CD4-positive, alpha-beta T cell (primary cell): ENCODE data around the gene SPTSSB. TPM values are rescaled to one million over a fixed set of nuclear protein-coding genes. Genes with fewer than 3 reads are reported as not detected.

Experiments used
- ATAC-seq: fragments of 200-7000 bp; cut with Tn5 transposase; one replicate; pipeline ENCODE4 v1.10.0; 2022; ENCODE audit warnings: mild to moderate bottlenecking; ENCODE audit not compliant: poor library complexity
- CTCF ChIA-PET: fragments of 350-600 bp; sonication (Branson Sonifier 250); formaldehyde crosslinking; loops from one replicate; lab custom pipeline; 2021; ENCODE audit warnings: antibody characterized with exemption, inconsistent platforms; lab: Charles Lee
- POLR2A ChIA-PET: fragments of 350-600 bp; sonication (Branson Sonifier 250); formaldehyde crosslinking; loops from one replicate; lab custom pipeline; 2021; ENCODE audit warnings: antibody characterized with exemption, inconsistent platforms; lab: Charles Lee
- DNase-seq, 14 experiments: peaks; one replicate each; pipeline ENCODE4 v3.0.0-alpha.2; 2013 to 2020; ENCODE audit warnings: mixed read lengths in 2 of 14
- H3K27ac ChIP-seq, 2 donors: one replicate each; pipeline versions ENCODE4 v1.5.1 to v1.7.0; 2013; ENCODE audit warnings: low read length in 2 of 2, low read depth in 1 of 2, mild to moderate bottlenecking in 1 of 2
- H3K27me3 ChIP-seq, 2 experiments: 1 replicate in 1 of 2; 2 replicates in 1 of 2; pipeline versions ENCODE4 v1.6.1 to v1.7.0; 2013; ENCODE audit warnings: low read length in 2 of 2, control low read depth in 1 of 2, mild to moderate bottlenecking in 1 of 2, moderate library complexity in 1 of 2; ENCODE audit not compliant: insufficient read depth in 2 of 2, control insufficient read depth in 1 of 2
- H3K36me3 ChIP-seq: one replicate; pipeline ENCODE4 v1.6.1; 2013; ENCODE audit warnings: low read length, control low read depth; ENCODE audit not compliant: insufficient read depth
- H3K4me1 ChIP-seq: one replicate; pipeline ENCODE4 v1.6.1; 2013; ENCODE audit warnings: low read length, control low read depth; ENCODE audit not compliant: insufficient read depth
- H3K4me3 ChIP-seq: one replicate; pipeline ENCODE4 v1.5.1; 2013; ENCODE audit warnings: mild to moderate bottlenecking, low read length, moderate library complexity
- H3K9me3 ChIP-seq, 2 experiments: 1 replicate in 1 of 2; 2 replicates in 1 of 2; pipeline versions ENCODE4 v1.6.1 to v1.7.0; 2013; ENCODE audit warnings: low read length in 2 of 2, mild to moderate bottlenecking in 2 of 2, control low read depth in 1 of 2, moderate library complexity in 1 of 2; ENCODE audit not compliant: control insufficient read depth in 1 of 2, insufficient read depth in 1 of 2
- H3K27ac Mint-ChIP-seq: one replicate; pipeline ENCODE4 v1.8.0; 2020; ENCODE audit warnings: mixed read lengths
- H3K27me3 Mint-ChIP-seq: one replicate; pipeline ENCODE4 v1.8.0; 2021; ENCODE audit warnings: mixed read lengths
- H3K36me3 Mint-ChIP-seq: one replicate; pipeline ENCODE4 v1.8.0; 2021; ENCODE audit warnings: low read depth, mixed read lengths
- H3K4me1 Mint-ChIP-seq: one replicate; pipeline ENCODE4 v1.8.0; 2021; ENCODE audit warnings: low read depth, mixed read lengths
- H3K4me3 Mint-ChIP-seq: one replicate; pipeline ENCODE4 v1.8.0; 2020; ENCODE audit warnings: mild to moderate bottlenecking, mixed read lengths
- H3K9me3 Mint-ChIP-seq: one replicate; pipeline ENCODE4 v1.8.0; 2020; ENCODE audit warnings: mixed read lengths
- CTCF ChIP-seq: fragments of 200-600 bp; IDR thresholded peaks from one replicate; pipeline ENCODE4 v1.8.0; 2022; ENCODE audit warnings: antibody characterized with exemption, mild to moderate bottlenecking
- intact Hi-C, 2 experiments: fragments of 100-400 bp; cut with DNase I in 1 of 2; cut with micrococcal nuclease in 1 of 2; formaldehyde crosslinking; loops; one replicate each; pipeline versions ENCODE4 v1.15.1 to v1.9.0; 2023 to 2025; cut with DNase I, micrococcal nuclease
- total RNA-seq, 174 experiments: library from RNA in 2 of 174; stranded (reverse) in 2 of 174; gene quantifications; one replicate each; pipeline ENCODE4 v1.2.3 and lab custom pipeline; 2021 to 2026

SPTSSB gene
- total RNA-seq, 2 experiments from 2014 or later, result 0.11 TPM; not detected in 1

- DNase-seq (no peak), ATAC-seq (no peak)
- no peaks in the 10 kb centered on the region for H3K27me3 ChIP-seq
- H3K36me3 ChIP-seq, result no peaks in the 10 kb centered on the region
- Mint-ChIP-seq H3K4me1 (no peaks in the 10 kb centered on the region), H3K4me3 (no peak overlapping the region), H3K36me3 (no peaks in the 10 kb centered on the region), H3K27ac (no peak overlapping the region), H3K9me3 (no peaks in the 10 kb centered on the region), H3K27me3 (no peaks in the 10 kb centered on the region)
- no peaks in the 10 kb centered on the region for H3K4me1 ChIP-seq
- intact Hi-C loops, result no loop called here
- CTCF ChIA-PET, result no interaction called here
- POLR2A ChIA-PET, result no interaction called here
- no peak for TF ChIP-seq CTCF
- no peak overlapping the region for H3K4me3 ChIP-seq
- no peak overlapping the region for H3K27ac ChIP-seq
- H3K9me3 ChIP-seq, result no peaks in the 10 kb centered on the region
Observed at GRCh38 chr3:161415506-161416231, 44.4 kb upstream of the SPTSSB start.

GRCh38 chr3:161414907-161415306 lies 43.6 kb upstream of the SPTSSB start:
- DNase-seq (no peak), ATAC-seq (no peak)
- Histone ChIP-seq H3K4me3 (no peak overlapping the region), H3K27me3 (no peaks in the 10 kb centered on the region), H3K27ac (no peak overlapping the region), H3K9me3 (no peaks in the 10 kb centered on the region), H3K4me1 (no peaks in the 10 kb centered on the region), H3K36me3 (no peaks in the 10 kb centered on the region)
- Mint-ChIP-seq H3K4me1 (no peaks in the 10 kb centered on the region), H3K36me3 (no peaks in the 10 kb centered on the region), H3K4me3 (no peak overlapping the region), H3K9me3 (no peaks in the 10 kb centered on the region), H3K27ac (no peak overlapping the region), H3K27me3 (no peaks in the 10 kb centered on the region)
- TF ChIP-seq CTCF, result no peak
- ChIA-PET POLR2A (no interaction called here), CTCF (interaction anchor here (0.9 kb wide), 1 partner anchor 13 kb away, joined by 3 read pairs; no protein-coding TSS in a partner anchor)
- intact Hi-C loops, result no loop called here

- Mint-ChIP-seq H3K36me3 (no peaks in the 10 kb centered on the region), H3K9me3 (no peaks in the 10 kb centered on the region), H3K4me3 (no peak overlapping the region), H3K4me1 (peaks cover 4% of the 10 kb centered on the region), H3K27ac (no peak overlapping the region), H3K27me3 (no peaks in the 10 kb centered on the region)
- no peak for DNase-seq
- CTCF ChIA-PET, result interaction anchor here (0.9 kb wide), 1 partner anchor 14 kb away, joined by 3 read pairs; no protein-coding TSS in a partner anchor
- H3K27ac ChIP-seq, result no peak overlapping the region
- intact Hi-C loops, result loop anchor here in 1 of 2 experiments (2.0 kb wide), 1 partner anchor 139 kb away; no protein-coding TSS in a partner anchor
- H3K4me1 ChIP-seq, result no peaks in the 10 kb centered on the region
- H3K36me3 ChIP-seq, result no peaks in the 10 kb centered on the region
- no peak for TF ChIP-seq CTCF
- no peaks in the 10 kb centered on the region for H3K27me3 ChIP-seq
- no peak for ATAC-seq
- H3K9me3 ChIP-seq, result no peaks in the 10 kb centered on the region
- H3K4me3 ChIP-seq, result no peak overlapping the region
- POLR2A ChIA-PET, result no interaction called here
Observed at GRCh38 chr3:161413855-161414210, 42.5 kb upstream of the SPTSSB start.
